HEK293 (cell line): ENCODE measurements around the gene FUT8.

Experiments
- CTCF ChIA-PET: fragments of 350-600 bp; formaldehyde crosslinking; extraction: SDS; loops from one replicate; lab custom pipeline; 2021; ENCODE audit warnings: antibody characterized with exemption; lab: Yijun Ruan, JAX
- POLR2A ChIA-PET: fragments of 300-600 bp; formaldehyde crosslinking; extraction: SDS; loops from one replicate; lab custom pipeline; 2020; ENCODE audit warnings: antibody characterized with exemption, inconsistent platforms; lab: Yijun Ruan, JAX
- H3K27ac ChIP-seq: fragments of 200-500 bp; sonication (Bioruptor generic); 2 replicates; pipeline ENCODE4 v1.5.1; 2014; ENCODE audit warnings: low read depth, low read length, control low read depth, inconsistent platforms; ENCODE audit errors: extremely low read depth
- H3K36me3 ChIP-seq, 2 experiments: fragments of 200-500 bp in 1 of 2; sonication (Bioruptor generic) in 1 of 2; 1 replicate in 1 of 2; 2 replicates in 1 of 2; pipeline ENCODE4 v1.5.1; 2014 to 2017; ENCODE audit warnings: inconsistent platforms in 2 of 2, low read length in 2 of 2; ENCODE audit not compliant: control insufficient read depth in 2 of 2, insufficient read depth in 1 of 2
- H3K4me1 ChIP-seq: fragments of 200-500 bp; sonication (Bioruptor generic); 2 replicates; pipeline ENCODE4 v1.5.1; 2014; ENCODE audit warnings: mild to moderate bottlenecking, low read length, inconsistent platforms; ENCODE audit not compliant: control insufficient read depth, insufficient read depth
- H3K4me3 ChIP-seq: 2 replicates; pipeline ENCODE4 v1.5.1; 2011; ENCODE audit warnings: low read depth, mild to moderate bottlenecking, control low read depth, low read length, moderate library complexity
- H3K9me3 ChIP-seq: fragments of 200-500 bp; sonication (Bioruptor generic); 2 replicates; pipeline ENCODE4 v1.5.1; 2014; ENCODE audit warnings: low read depth, low read length, inconsistent platforms; ENCODE audit not compliant: control insufficient read depth, insufficient read depth
- BCL11A ChIP-seq: fragments of 450-650 bp; formaldehyde crosslinking; IDR thresholded peaks from 2 replicates; pipeline ENCODE4 v1.5.1; 2016; ENCODE audit warnings: low read depth, missing biosample characterization, missing genetic modification characterization
- FEZF1 ChIP-seq: fragments of 450-650 bp; formaldehyde crosslinking; IDR thresholded peaks from 2 replicates; pipeline ENCODE4 v1.5.1; 2016; ENCODE audit warnings: missing biosample characterization, missing genetic modification characterization
- KLF16 ChIP-seq: fragments of 450-650 bp; formaldehyde crosslinking; IDR thresholded peaks from 2 replicates; pipeline ENCODE4 v1.5.1; 2017; ENCODE audit warnings: missing biosample characterization, missing genetic modification characterization
- MZF1 ChIP-seq: fragments of 450-650 bp; formaldehyde crosslinking; IDR thresholded peaks from 2 replicates; pipeline ENCODE4 v1.5.1; 2017; ENCODE audit warnings: missing biosample characterization, missing genetic modification characterization, borderline replicate concordance
- OSR2 ChIP-seq: fragments of 450-650 bp; formaldehyde crosslinking; IDR thresholded peaks from 2 replicates; pipeline ENCODE4 v1.5.1; 2016; ENCODE audit warnings: missing biosample characterization, missing genetic modification characterization
- PBX3 ChIP-seq: sonication (generic); formaldehyde crosslinking; IDR thresholded peaks from 2 replicates; pipeline ENCODE4 v1.8.1; 2022; ENCODE audit warnings: mild to moderate bottlenecking, moderate library complexity, missing genetic modification reagents
- PRDM10 ChIP-seq: fragments of 450-650 bp; formaldehyde crosslinking; IDR thresholded peaks from 2 replicates; pipeline ENCODE4 v1.5.1; 2016; ENCODE audit warnings: missing biosample characterization, missing genetic modification characterization
- RBAK ChIP-seq: fragments of 450-650 bp; formaldehyde crosslinking; IDR thresholded peaks from 2 replicates; pipeline ENCODE4 v1.5.1; 2016; ENCODE audit warnings: missing biosample characterization, missing genetic modification characterization
- SCRT2 ChIP-seq: fragments of 450-650 bp; formaldehyde crosslinking; IDR thresholded peaks from 2 replicates; pipeline ENCODE4 v1.5.1; 2016; ENCODE audit warnings: missing biosample characterization, missing genetic modification characterization
- ZIC2 ChIP-seq: fragments of 450-650 bp; formaldehyde crosslinking; IDR thresholded peaks from 2 replicates; pipeline ENCODE4 v1.5.1; 2016; ENCODE audit warnings: missing biosample characterization, missing genetic modification characterization
- ZNF175 ChIP-seq: fragments of 450-650 bp; formaldehyde crosslinking; IDR thresholded peaks from 2 replicates; pipeline ENCODE4 v1.5.1; 2016; ENCODE audit warnings: missing biosample characterization, missing genetic modification characterization
- ZNF324 ChIP-seq: fragments of 450-650 bp; formaldehyde crosslinking; IDR thresholded peaks from 2 replicates; pipeline ENCODE4 v1.5.1; 2016; ENCODE audit warnings: missing biosample characterization, missing genetic modification characterization
- ZNF416 ChIP-seq: fragments of 450-650 bp; formaldehyde crosslinking; IDR thresholded peaks from 2 replicates; pipeline ENCODE4 v1.5.1; 2016; ENCODE audit warnings: missing biosample characterization, missing genetic modification characterization
- ZNF426 ChIP-seq: fragments of 450-650 bp; formaldehyde crosslinking; IDR thresholded peaks from 2 replicates; pipeline ENCODE4 v1.5.1; 2017; ENCODE audit warnings: missing biosample characterization, missing genetic modification characterization, mild to moderate bottlenecking, inconsistent platforms, moderate library complexity
- ZNF544 ChIP-seq: fragments of 450-650 bp; formaldehyde crosslinking; IDR thresholded peaks from 2 replicates; pipeline ENCODE4 v1.5.0; 2017; ENCODE audit warnings: missing biosample characterization, missing genetic modification characterization
- ZNF549 ChIP-seq: fragments of 450-650 bp; IDR thresholded peaks from 2 replicates; pipeline ENCODE4 v1.5.1; 2018; ENCODE audit warnings: missing biosample characterization, missing genetic modification characterization, mild to moderate bottlenecking, inconsistent platforms, moderate library complexity
- ZNF664 ChIP-seq: fragments of 450-650 bp; formaldehyde crosslinking; IDR thresholded peaks from 2 replicates; pipeline ENCODE4 v1.5.1; 2016; ENCODE audit warnings: missing biosample characterization, missing genetic modification characterization
- ZNF677 ChIP-seq: fragments of 450-650 bp; IDR thresholded peaks from 2 replicates; pipeline ENCODE4 v1.5.0; 2018; ENCODE audit warnings: missing biosample characterization, mild to moderate bottlenecking, missing genetic modification characterization, moderate library complexity
- ZNF701 ChIP-seq: fragments of 450-650 bp; formaldehyde crosslinking; IDR thresholded peaks from 2 replicates; pipeline ENCODE4 v1.5.1; 2016; ENCODE audit warnings: missing biosample characterization, missing genetic modification characterization
- ZNF843 ChIP-seq: fragments of 450-650 bp; formaldehyde crosslinking; IDR thresholded peaks from 2 replicates; pipeline ENCODE4 v1.5.1; 2016; ENCODE audit warnings: missing biosample characterization, missing genetic modification characterization
- ZSCAN23 ChIP-seq: fragments of 450-650 bp; formaldehyde crosslinking; IDR thresholded peaks from 2 replicates; pipeline ENCODE4 v1.5.1; 2016; ENCODE audit warnings: missing biosample characterization, missing genetic modification characterization
- ZSCAN4 ChIP-seq: fragments of 450-650 bp; formaldehyde crosslinking; IDR thresholded peaks from 2 replicates; pipeline ENCODE4 v1.5.1; 2017; ENCODE audit warnings: missing biosample characterization, missing genetic modification characterization

The FUT8 gene

GRCh38 chr14:65770681-65771080 lies 358.2 kb downstream of the FUT8 start:
- ChIA-PET POLR2A (no interaction called here), CTCF (interaction anchor here (0.7 kb wide), 1 partner anchor 362 kb away, joined by 3 read pairs; no protein-coding TSS in a partner anchor)
- H3K4me1 ChIP-seq, result peaks cover 4% of the 10 kb centered on the region; the same call in 1 of the 2 replicates
- H3K9me3 ChIP-seq, result no peaks in the 10 kb centered on the region
- no peak overlapping the region for H3K27ac ChIP-seq
- no peaks in the 10 kb centered on the region for H3K36me3 ChIP-seq
- H3K4me3 ChIP-seq, result no peak overlapping the region
- TF ChIP-seq OSR2 (tag by site-specific recombination) (no peak), ZNF549 (tag by site-specific recombination) (no peak), ZNF426 (tag by site-specific recombination) (no peak), ZNF701 (tag by site-specific recombination) (no peak), ZNF416 (tag by site-specific recombination) (no peak), MZF1 (no peak), ZNF544 (no peak), KLF16 (tag by site-specific recombination) (no peak), ZNF843 (no peak), ZNF324 (tag by site-specific recombination) (no peak), PRDM10 (tag by site-specific recombination) (no peak), SCRT2 (tag by site-specific recombination) (no peak)

- CTCF ChIA-PET, result no interaction called here
- peaks cover 4% of the 10 kb centered on the region; the same call in 1 of the 2 replicates for H3K4me1 ChIP-seq
- POLR2A ChIA-PET, result no interaction called here
- no peaks in the 10 kb centered on the region for H3K36me3 ChIP-seq
- H3K27ac ChIP-seq, result no peak overlapping the region
- TF ChIP-seq ZIC2 (tag by site-specific recombination), result no peak
- H3K4me3 ChIP-seq, result no peak overlapping the region
- no peaks in the 10 kb centered on the region for H3K9me3 ChIP-seq
These were observed 358.7 kb downstream of the FUT8 start for GRCh38 chr14:65771271-65771670.

- Histone ChIP-seq H3K27ac (no peak overlapping the region), H3K36me3 (no peaks in the 10 kb centered on the region), H3K4me3 (no peak overlapping the region), H3K9me3 (no peaks in the 10 kb centered on the region), H3K4me1 (peaks cover 4% of the 10 kb centered on the region; the same call in 1 of the 2 replicates)
- CTCF ChIA-PET, result interaction anchor here (0.5 to 0.9 kb wide), 2 partner anchors 9 to 52 kb away, joined by 3 to 5 read pairs; no protein-coding TSS in a partner anchor
- no peak for TF ChIP-seq ZNF677 (tag by site-specific recombination)
- TF ChIP-seq ZNF175, result no peak
- TF ChIP-seq ZNF664 (tag by site-specific recombination), result no peak
- POLR2A ChIA-PET, result no interaction called here
These were observed 359.9 kb downstream of the FUT8 start for GRCh38 chr14:65772466-65772865.

GRCh38 chr14:65772921-65773574 lies 360.5 kb downstream of the FUT8 start:
- no peak overlapping the region for H3K4me3 ChIP-seq
- H3K36me3 ChIP-seq, result no peaks in the 10 kb centered on the region
- H3K27ac ChIP-seq, result no peak overlapping the region
- ChIA-PET CTCF (interaction anchor here (0.5 to 0.9 kb wide), 2 partner anchors 9 to 52 kb away, joined by 3 to 5 read pairs; no protein-coding TSS in a partner anchor), POLR2A (no interaction called here)
- H3K9me3 ChIP-seq, result no peaks in the 10 kb centered on the region
- H3K4me1 ChIP-seq, result peaks cover 4% of the 10 kb centered on the region; the same call in 1 of the 2 replicates
- no peak for TF ChIP-seq RBAK (tag by site-specific recombination)
- no peak for TF ChIP-seq PBX3
- no peak for TF ChIP-seq FEZF1 (tag by site-specific recombination)
- no peak for TF ChIP-seq BCL11A (tag by site-specific recombination)
- no peak for TF ChIP-seq ZSCAN4
- TF ChIP-seq ZSCAN23, result no peak
